Activated naive CD8-positive, alpha-beta T cell treated with anti-CD3 and anti-CD28 coated beads for 36 hours (primary cell): ENCODE results near the gene SEMA3F. TPM values are rescaled to one million over a fixed set of nuclear protein-coding genes. Genes with fewer than 3 reads are reported as not detected.

Experiments used
- DNase-seq: peaks from one replicate; pipeline ENCODE4 v3.0.0; 2021
- H3K27ac Mint-ChIP-seq: one replicate; pipeline ENCODE4 v1.8.0; 2022; ENCODE audit warnings: mild to moderate bottlenecking, moderate library complexity, mixed read lengths
- H3K27me3 Mint-ChIP-seq: one replicate; pipeline ENCODE4 v1.8.0; 2022; ENCODE audit warnings: mild to moderate bottlenecking, mixed read lengths
- H3K36me3 Mint-ChIP-seq: one replicate; pipeline ENCODE4 v1.8.0; 2021; ENCODE audit warnings: mild to moderate bottlenecking, mixed read lengths
- H3K4me1 Mint-ChIP-seq: one replicate; pipeline ENCODE4 v1.8.0; 2021; ENCODE audit warnings: mixed read lengths
- H3K4me3 Mint-ChIP-seq: one replicate; pipeline ENCODE4 v1.8.0; 2022; ENCODE audit warnings: mild to moderate bottlenecking, moderate library complexity, mixed read lengths
- H3K9me3 Mint-ChIP-seq: one replicate; pipeline ENCODE4 v1.8.0; 2022; ENCODE audit warnings: mixed read lengths
- total RNA-seq, 2 experiments: library from RNA; stranded (reverse); gene quantifications; one replicate each; pipeline ENCODE4 v1.2.3, GENCODE V29; 2021

SEMA3F gene
- total RNA-seq, 2 experiments from 2014 or later = 0.10 to 0.28 TPM

- H3K9me3 Mint-ChIP-seq = no peaks in the 10 kb centered on the region
- H3K4me1 Mint-ChIP-seq = no peaks in the 10 kb centered on the region
- no peak overlapping the region for H3K4me3 Mint-ChIP-seq
- no peak overlapping the region for H3K27ac Mint-ChIP-seq
- no peak for DNase-seq
- H3K36me3 Mint-ChIP-seq = no peaks in the 10 kb centered on the region
- H3K27me3 Mint-ChIP-seq = no peaks in the 10 kb centered on the region
These were observed 13.7 kb downstream of the SEMA3F start for GRCh38 chr3:50168791-50169190.

GRCh38 chr3:50169232-50169832 is 14.2 kb downstream of the SEMA3F start:
- H3K4me1 Mint-ChIP-seq = no peaks in the 10 kb centered on the region
- H3K36me3 Mint-ChIP-seq = no peaks in the 10 kb centered on the region
- H3K4me3 Mint-ChIP-seq = no peak overlapping the region
- no peaks in the 10 kb centered on the region for H3K27me3 Mint-ChIP-seq
- no peak overlapping the region for H3K27ac Mint-ChIP-seq
- no peak for DNase-seq
- no peaks in the 10 kb centered on the region for H3K9me3 Mint-ChIP-seq

GRCh38 chr3:50169858-50170257 is 14.7 kb downstream of the SEMA3F start:
- Mint-ChIP-seq H3K27me3 (no peaks in the 10 kb centered on the region), H3K9me3 (no peaks in the 10 kb centered on the region), H3K36me3 (no peaks in the 10 kb centered on the region)

GRCh38 chr3:50170689-50171088 is 15.6 kb downstream of the SEMA3F start:
- Mint-ChIP-seq H3K4me1 (no peaks in the 10 kb centered on the region), H3K4me3 (no peak overlapping the region), H3K27me3 (no peaks in the 10 kb centered on the region), H3K9me3 (no peaks in the 10 kb centered on the region), H3K27ac (no peak overlapping the region), H3K36me3 (no peaks in the 10 kb centered on the region)
- DNase-seq = no peak

More at GRCh38 chr3:50169858-50170257, 14.7 kb downstream of the SEMA3F start:
- H3K27ac Mint-ChIP-seq = no peak overlapping the region
- DNase-seq = no peak
- no peaks in the 10 kb centered on the region for H3K4me1 Mint-ChIP-seq
- no peak overlapping the region for H3K4me3 Mint-ChIP-seq

GRCh38 chr3:50171540-50172301 is 16.6 kb downstream of the SEMA3F start:
- Mint-ChIP-seq H3K9me3 (no peaks in the 10 kb centered on the region), H3K4me1 (no peaks in the 10 kb centered on the region), H3K36me3 (no peaks in the 10 kb centered on the region), H3K27me3 (no peaks in the 10 kb centered on the region), H3K4me3 (no peak overlapping the region), H3K27ac (no peak overlapping the region)
- no peak for DNase-seq

GRCh38 chr3:50172626-50173220 is 17.6 kb downstream of the SEMA3F start:
- H3K4me3 Mint-ChIP-seq = no peak overlapping the region
- no peaks in the 10 kb centered on the region for H3K36me3 Mint-ChIP-seq
- DNase-seq = no peak
- H3K4me1 Mint-ChIP-seq = no peaks in the 10 kb centered on the region
- H3K27ac Mint-ChIP-seq = no peak overlapping the region
- no peaks in the 10 kb centered on the region for H3K27me3 Mint-ChIP-seq
- no peaks in the 10 kb centered on the region for H3K9me3 Mint-ChIP-seq

- no peak for DNase-seq
- no peak overlapping the region for H3K27ac Mint-ChIP-seq
- H3K27me3 Mint-ChIP-seq = no peaks in the 10 kb centered on the region
- no peak overlapping the region for H3K4me3 Mint-ChIP-seq
- H3K36me3 Mint-ChIP-seq = no peaks in the 10 kb centered on the region
- H3K4me1 Mint-ChIP-seq = no peaks in the 10 kb centered on the region
- H3K9me3 Mint-ChIP-seq = no peaks in the 10 kb centered on the region
These were observed 18.8 kb downstream of the SEMA3F start for GRCh38 chr3:50173685-50174516.

- Mint-ChIP-seq H3K4me3 (no peak overlapping the region), H3K27ac (no peak overlapping the region), H3K4me1 (no peaks in the 10 kb centered on the region), H3K27me3 (no peaks in the 10 kb centered on the region), H3K9me3 (no peaks in the 10 kb centered on the region), H3K36me3 (no peaks in the 10 kb centered on the region)
- DNase-seq = no peak
These were observed 19.4 kb downstream of the SEMA3F start for GRCh38 chr3:50174517-50174895.

- H3K27me3 Mint-ChIP-seq = no peaks in the 10 kb centered on the region
- H3K9me3 Mint-ChIP-seq = no peaks in the 10 kb centered on the region
- H3K27ac Mint-ChIP-seq = no peak overlapping the region
- H3K4me1 Mint-ChIP-seq = no peaks in the 10 kb centered on the region
- H3K4me3 Mint-ChIP-seq = no peak overlapping the region
- no peak for DNase-seq
- no peaks in the 10 kb centered on the region for H3K36me3 Mint-ChIP-seq
These were observed 19.9 kb downstream of the SEMA3F start for GRCh38 chr3:50174947-50175524.

GRCh38 chr3:50177346-50177745 is 22.2 kb downstream of the SEMA3F start:
- Mint-ChIP-seq H3K27ac (no peak overlapping the region), H3K4me1 (no peaks in the 10 kb centered on the region), H3K36me3 (no peaks in the 10 kb centered on the region), H3K4me3 (no peak overlapping the region), H3K9me3 (no peaks in the 10 kb centered on the region), H3K27me3 (no peaks in the 10 kb centered on the region)
- no peak for DNase-seq

- Mint-ChIP-seq H3K4me3 (no peak overlapping the region), H3K9me3 (no peaks in the 10 kb centered on the region), H3K27me3 (no peaks in the 10 kb centered on the region), H3K4me1 (no peaks in the 10 kb centered on the region), H3K27ac (no peak overlapping the region), H3K36me3 (no peaks in the 10 kb centered on the region)
- DNase-seq = no peak
These were observed 24.6 kb downstream of the SEMA3F start for GRCh38 chr3:50179710-50180109.

- Mint-ChIP-seq H3K9me3 (no peaks in the 10 kb centered on the region), H3K36me3 (no peaks in the 10 kb centered on the region), H3K27me3 (no peaks in the 10 kb centered on the region), H3K27ac (no peak overlapping the region), H3K4me3 (no peak overlapping the region), H3K4me1 (no peaks in the 10 kb centered on the region)
- DNase-seq = no peak
These were observed 26.9 kb downstream of the SEMA3F start for GRCh38 chr3:50181985-50182384.

GRCh38 chr3:50182533-50183099 is 27.5 kb downstream of the SEMA3F start:
- DNase-seq = no peak
- H3K4me1 Mint-ChIP-seq = no peaks in the 10 kb centered on the region
- H3K27me3 Mint-ChIP-seq = no peaks in the 10 kb centered on the region
- no peak overlapping the region for H3K4me3 Mint-ChIP-seq
- no peaks in the 10 kb centered on the region for H3K9me3 Mint-ChIP-seq
- no peak overlapping the region for H3K27ac Mint-ChIP-seq
- H3K36me3 Mint-ChIP-seq = no peaks in the 10 kb centered on the region

GRCh38 chr3:50183755-50184154 is 28.6 kb downstream of the SEMA3F start:
- Mint-ChIP-seq H3K36me3 (no peaks in the 10 kb centered on the region), H3K9me3 (no peaks in the 10 kb centered on the region), H3K27me3 (no peaks in the 10 kb centered on the region), H3K4me3 (no peak overlapping the region), H3K4me1 (no peaks in the 10 kb centered on the region), H3K27ac (no peak overlapping the region)
- DNase-seq = no peak
